C4-2B (cell line): ENCODE results near the gene CLIP1.
"Not testable (repeated sequence)": the region's sequence is repeated elsewhere in the genome, so short reads cannot be mapped to it uniquely, and the experiment has no call there.

Source experiments
- H3K27ac ChIP-seq: fragments of 450-650 bp; 2 replicates; pipeline ENCODE4 v1.5.1; 2017
- ZFX ChIP-seq: fragments of 450-650 bp; IDR thresholded peaks from 2 replicates; pipeline ENCODE4 v1.6.1; 2017
- TF ChIP-seq, protein P1 (sequence below): fragments of 450-650 bp; conservative IDR thresholded peaks from 2 replicates; pipeline ENCODE4 v1.5.1; 2017; ENCODE audit warnings: mild to moderate bottlenecking

Gene CLIP1

DNA sequence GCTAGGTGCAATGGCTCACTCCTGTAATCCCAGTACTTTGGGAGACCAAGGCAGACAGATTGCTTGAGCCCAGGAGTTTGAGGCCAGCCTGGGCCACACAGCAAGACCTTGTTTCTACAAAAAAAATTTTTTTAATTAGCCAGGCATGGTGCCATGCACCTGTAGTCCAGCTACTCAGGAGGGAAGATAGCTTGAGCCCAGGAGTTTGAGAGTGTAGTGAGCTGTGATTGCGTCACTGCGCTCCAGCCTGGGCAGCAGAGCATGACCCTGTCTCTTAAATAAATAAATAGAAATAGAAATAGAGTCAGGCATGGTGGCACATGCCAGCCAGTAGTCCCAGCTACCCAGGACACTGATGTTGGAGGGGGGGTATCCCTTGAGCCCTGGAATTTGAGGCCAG is 36.7 kb upstream of the CLIP1 start:
- TF ChIP-seq, protein P1, sequence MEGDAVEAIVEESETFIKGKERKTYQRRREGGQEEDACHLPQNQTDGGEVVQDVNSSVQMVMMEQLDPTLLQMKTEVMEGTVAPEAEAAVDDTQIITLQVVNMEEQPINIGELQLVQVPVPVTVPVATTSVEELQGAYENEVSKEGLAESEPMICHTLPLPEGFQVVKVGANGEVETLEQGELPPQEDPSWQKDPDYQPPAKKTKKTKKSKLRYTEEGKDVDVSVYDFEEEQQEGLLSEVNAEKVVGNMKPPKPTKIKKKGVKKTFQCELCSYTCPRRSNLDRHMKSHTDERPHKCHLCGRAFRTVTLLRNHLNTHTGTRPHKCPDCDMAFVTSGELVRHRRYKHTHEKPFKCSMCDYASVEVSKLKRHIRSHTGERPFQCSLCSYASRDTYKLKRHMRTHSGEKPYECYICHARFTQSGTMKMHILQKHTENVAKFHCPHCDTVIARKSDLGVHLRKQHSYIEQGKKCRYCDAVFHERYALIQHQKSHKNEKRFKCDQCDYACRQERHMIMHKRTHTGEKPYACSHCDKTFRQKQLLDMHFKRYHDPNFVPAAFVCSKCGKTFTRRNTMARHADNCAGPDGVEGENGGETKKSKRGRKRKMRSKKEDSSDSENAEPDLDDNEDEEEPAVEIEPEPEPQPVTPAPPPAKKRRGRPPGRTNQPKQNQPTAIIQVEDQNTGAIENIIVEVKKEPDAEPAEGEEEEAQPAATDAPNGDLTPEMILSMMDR: no peak
- TF ChIP-seq ZFX: no peak
- no peak overlapping the region for H3K27ac ChIP-seq

DNA sequence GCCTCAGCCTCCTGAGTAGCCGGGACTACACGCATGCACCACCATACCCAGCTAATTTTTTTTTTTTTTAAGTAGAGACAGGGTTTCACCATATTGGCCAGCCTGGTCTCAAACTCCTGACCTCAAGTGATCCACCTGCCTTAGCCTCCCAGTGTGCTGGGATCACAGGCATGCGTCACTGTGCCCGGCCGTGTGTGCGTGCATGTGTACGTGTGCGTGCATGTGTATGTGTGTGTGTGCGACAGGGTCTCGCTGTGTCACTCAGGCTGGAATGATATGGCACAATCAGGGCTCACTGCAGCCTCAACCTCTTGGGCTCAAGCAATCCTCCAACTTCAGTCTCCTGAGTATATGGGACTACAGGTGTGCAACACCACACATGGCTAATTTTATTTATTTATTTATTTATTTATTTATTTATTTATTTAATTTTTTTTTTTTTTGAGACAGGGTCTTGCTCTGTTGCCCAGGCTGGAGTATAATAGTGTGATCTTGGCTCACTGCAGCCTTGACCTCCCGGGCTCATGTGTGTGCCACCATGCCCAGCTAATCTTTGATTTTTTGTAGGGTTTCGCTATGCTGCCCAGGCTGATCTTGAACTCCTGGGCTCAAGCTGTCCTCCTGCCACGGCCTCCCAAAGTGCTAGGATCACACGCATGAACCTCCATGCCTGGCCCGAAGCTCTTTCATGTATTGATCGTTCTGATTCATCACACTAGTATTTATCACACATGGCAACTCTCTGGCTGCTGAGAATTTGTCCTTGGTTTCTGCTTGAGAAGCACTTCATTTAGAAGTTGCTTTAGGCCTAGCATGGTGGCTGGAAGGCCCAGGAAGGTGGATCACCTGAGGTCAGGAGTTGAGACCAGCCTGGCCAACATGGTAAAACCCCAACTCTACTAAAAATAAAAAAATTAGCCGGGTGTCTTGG is 35.9 kb upstream of the CLIP1 start:
- TF ChIP-seq, protein P1: no peak
- no peak for TF ChIP-seq ZFX
- H3K27ac ChIP-seq: no peak overlapping the region

GRCh38 chr12:122457627-122458026 is 35.2 kb upstream of the CLIP1 start:
- H3K27ac ChIP-seq: no peak overlapping the region
- no peak for TF ChIP-seq ZFX
- TF ChIP-seq, protein P1: no peak

GRCh38 chr12:122454739-122455138 is 32.3 kb upstream of the CLIP1 start:
- no peak for TF ChIP-seq ZFX
- TF ChIP-seq, protein P1: no peak
- no peak overlapping the region for H3K27ac ChIP-seq

DNA sequence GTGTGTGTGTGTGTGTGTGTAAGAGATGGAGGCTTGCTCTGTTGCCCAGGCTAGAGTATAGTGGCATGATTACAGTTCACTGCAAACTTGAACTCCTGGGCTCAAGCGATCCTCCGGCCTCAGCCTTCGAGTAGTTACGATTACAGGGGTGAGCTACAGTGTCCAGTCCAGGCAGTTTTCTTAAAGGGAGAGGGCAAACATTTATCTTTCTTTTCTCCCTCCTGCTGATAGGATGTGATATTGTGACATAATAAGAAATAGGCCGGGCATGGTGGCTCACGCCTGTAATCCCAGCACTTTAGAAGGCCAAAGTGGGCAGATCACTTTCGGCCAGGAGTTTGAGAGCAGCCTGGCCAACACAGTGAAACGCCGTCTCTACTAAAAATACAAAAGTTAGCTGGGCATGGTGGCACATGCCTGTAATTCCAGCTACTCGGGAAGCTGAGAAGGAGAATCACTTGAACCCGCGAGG is 31.8 kb upstream of the CLIP1 start:
- no peak overlapping the region for H3K27ac ChIP-seq
- TF ChIP-seq, protein P1: no peak
- TF ChIP-seq ZFX: no peak

GRCh38 chr12:122452701-122453285 is 30.3 kb upstream of the CLIP1 start:
- TF ChIP-seq, protein P1: no peak
- TF ChIP-seq ZFX: no peak
- H3K27ac ChIP-seq: no peak overlapping the region

GRCh38 chr12:122449317-122449716 is 26.8 kb upstream of the CLIP1 start:
- no peak overlapping the region for H3K27ac ChIP-seq
- TF ChIP-seq, protein P1: no peak
- TF ChIP-seq ZFX: no peak

DNA sequence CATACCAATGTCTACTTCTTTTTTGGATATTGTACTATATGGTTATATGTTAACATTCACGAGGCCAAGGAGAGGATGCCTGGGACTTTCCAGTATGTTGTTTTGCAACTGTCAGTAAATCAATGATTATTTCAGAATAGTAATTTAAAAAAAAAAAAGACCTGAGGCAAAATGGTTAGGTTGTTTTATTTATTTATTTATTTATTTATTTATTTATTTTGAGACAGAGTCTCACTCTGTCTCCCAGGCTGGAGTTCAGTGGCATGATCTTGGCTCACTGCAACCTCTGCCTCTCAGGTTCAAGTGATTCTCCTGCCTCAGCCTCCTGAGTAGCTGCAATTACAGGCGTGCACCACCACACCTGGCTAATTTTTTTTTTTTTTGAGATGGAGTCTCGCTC is 25.4 kb upstream of the CLIP1 start:
- not testable (repeated sequence) for H3K27ac ChIP-seq

GRCh38 chr12:122446390-122446789 is 23.9 kb upstream of the CLIP1 start:
- H3K27ac ChIP-seq: not testable (repeated sequence)

DNA sequence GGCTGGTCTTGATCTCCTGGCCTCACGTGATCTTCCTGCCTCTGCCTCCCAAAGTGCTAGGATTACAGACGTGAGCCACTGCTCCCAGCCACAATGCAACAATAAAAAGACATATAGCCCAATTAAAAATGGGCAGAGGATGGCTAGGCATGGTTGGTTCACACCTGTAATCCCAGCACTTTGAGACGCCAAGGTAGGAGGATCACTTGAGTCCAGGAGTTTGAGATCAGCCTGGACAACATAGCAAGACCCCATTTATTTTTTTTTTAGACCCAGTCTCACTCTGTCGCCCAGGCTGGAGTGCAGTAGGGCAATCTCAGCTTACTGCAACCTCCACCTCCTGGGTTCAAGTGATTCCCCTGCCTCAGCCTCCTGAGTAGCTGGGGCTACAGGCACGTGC is 21.6 kb upstream of the CLIP1 start:
- not testable (repeated sequence) for H3K27ac ChIP-seq

- not testable (repeated sequence) for H3K27ac ChIP-seq
These were observed 16.4 kb upstream of the CLIP1 start for GRCh38 chr12:122438822-122439221.
